Heart left ventricle (tissue), 16 donors: ENCODE measurements around the gene SNX1. TPM values are rescaled to one million over a fixed set of nuclear protein-coding genes. Genes with fewer than 3 reads are reported as not detected.

ENCODE experiments used
- ATAC-seq, 4 donors: fragments of 200-7000 bp; cut with Tn5 transposase; one replicate each; pipeline ENCODE4 v1.9.1; 2020 to 2022; ENCODE audit warnings: moderate library complexity in 4 of 4, mild to moderate bottlenecking in 3 of 4, moderate number of reproducible peaks in 1 of 4
- DNase-seq, 5 donors: peaks; one replicate each; pipeline ENCODE4 v3.0.0-alpha.2; 2020
- H3K27ac ChIP-seq, 12 donors: fragments of 200-600 bp; sonication (generic) in 4 of 12; one replicate each; pipeline versions ENCODE4 v1.5.0 to v1.8.0; 2016 to 2022; ENCODE audit warnings: mild to moderate bottlenecking in 2 of 12
- H3K27me3 ChIP-seq, 9 donors: fragments of 200-600 bp; sonication (generic) in 2 of 9; one replicate each; pipeline versions ENCODE4 v1.5.1 to v1.8.0; 2016 to 2022; ENCODE audit warnings: mild to moderate bottlenecking in 3 of 9
- H3K36me3 ChIP-seq, 9 donors: fragments of 200-600 bp; sonication (generic) in 2 of 9; one replicate each; pipeline versions ENCODE4 v1.5.0 to v1.8.0; 2018 to 2022; ENCODE audit warnings: mild to moderate bottlenecking in 2 of 9
- H3K4me1 ChIP-seq, 12 donors: fragments of 200-600 bp; sonication (generic) in 4 of 12; one replicate each; pipeline versions ENCODE4 v1.5.0 to v1.8.0; 2016 to 2022; ENCODE audit warnings: mild to moderate bottlenecking in 3 of 12
- H3K4me3 ChIP-seq, 12 donors: fragments of 200-600 bp; sonication (generic) in 4 of 12; one replicate each; pipeline versions ENCODE4 v1.5.0 to v1.8.0; 2017 to 2022; ENCODE audit warnings: mild to moderate bottlenecking in 9 of 12, moderate library complexity in 4 of 12
- H3K9me3 ChIP-seq, 12 donors: fragments of 200-600 bp; sonication (generic) in 4 of 12; one replicate each; pipeline versions ENCODE4 v1.5.0 to v1.8.0; 2016 to 2022; ENCODE audit warnings: mild to moderate bottlenecking in 1 of 12
- CTCF ChIP-seq, 12 donors: fragments of 200-600 bp; sonication (generic) in 4 of 12; IDR thresholded peaks; one replicate each; pipeline versions ENCODE4 v1.5.0 to v1.8.0; 2018 to 2022; ENCODE audit warnings: antibody characterized with exemption in 12 of 12, mild to moderate bottlenecking in 5 of 12
- POLR2A ChIP-seq, 2 donors: fragments of 450-650 bp; IDR thresholded peaks; one replicate each; pipeline ENCODE4 v1.6.1; 2017; ENCODE audit warnings: antibody characterized with exemption in 2 of 2, mild to moderate bottlenecking in 2 of 2, moderate library complexity in 2 of 2
- WGBS, 4 donors: extraction: QIAGEN DNeasy Blood & Tissue Kit in 2 of 4; methylation state at CpG; one replicate each; pipeline versions ENCODE4 v1.1.5 to v1.1.7; 2013 to 2018; 5-methylcytosine and 5-hydroxymethylcytosine counted together
- intact Hi-C, 10 donors: fragments of 100-400 bp; cut with DNase I; formaldehyde crosslinking; loops; one replicate each; pipeline versions ENCODE4 v1.11.1 to v1.14.2; 2022
- polyA plus RNA-seq, 2 donors: library from polyadenylated mRNA; stranded (reverse); fragments of 200-250 nt; gene quantifications; one replicate each; pipeline ENCODE4 v1.2.3, GENCODE V29; 2013
- total RNA-seq, 9 donors: library from RNA; depleted of rRNA in 2 of 9; stranded (reverse); fragments of >200 nt in 2 of 9; fragmentation: NEBNext Ultra II Directional in 3 of 9; extraction: Animal tissue kit (Norgen Biotek cat#: 25700) in 3 of 9; gene quantifications; one replicate each; pipeline versions ENCODE4 v1.1.0 to v1.2.4, GENCODE V29; 2016 to 2023
- donor health status: ischemic (EF 13 %, LVEDD 7.1; RV severe dilation, severe dysfunction).
- donor health status: healthy with polysubstance abuse.
- donor health status: DM: no; HTN: yes; CAD: no.
- donor health status: DM: no; HTN: no; CAD: no.
- donor health status: ischemic (EF 25% LVEDD 6.9; RV normal size, moderate dysfunction).
- donor health status: ischemic (EF 25% LVEDD 5.7; RV mildly dilated, moderate dysfunction).
- donor health status: healthy.
- donor health status: DM: yes; HTN: yes; CAD: no.
- donor health status: ischemic (EF 35%, LVEDD 5.7; RV mildly dilated, moderate dysfunction).
- donor health status: nonischemic (EF 11% LVEDD 7.7; RV severe dilation, severe dysfunction).
- donor health status: DM: yes; HTN: yes; CAD: no.
- donor health status: PGD.
- donor health status: ischemic (EF 29% LVEDD 5.4; RV normal size, mild dysfunction).
- donor health status: nonischemic (EF 23%, LVEDD 6.1; RV moderate dilation, normal function).

The SNX1 gene
- total and polyA plus RNA-seq, 11 donors, result 38.7 to 117 (median 76.3) TPM

- Histone ChIP-seq H3K4me3 (no peak overlapping the region), H3K27me3 (no peaks in the 10 kb centered on the region), H3K36me3 (peaks cover 1 to 100% (median 100%) of the 10 kb centered on the region in 9 donors), H3K4me1 (peaks cover 0 to 37% (median 8%) of the 10 kb centered on the region in 12 donors), H3K27ac (peak overlapping the region in 4 of 12 donors; percentile 20 to 51 (median 32)), H3K9me3 (no peaks in the 10 kb centered on the region)
- WGBS, 4 donors, result 79 to 88% (median 84%) methylated on average over 7 of the region's 7 CpGs
- no peak for TF ChIP-seq CTCF (IDR thresholded peaks at IDR 0.05)
- no peak for TF ChIP-seq POLR2A (IDR thresholded peaks at IDR 0.05)
- ATAC-seq (peak; percentile 46 to 62 (median 50)), DNase-seq (no peak)
- intact Hi-C loops, result no loop called here
Measured at GRCh38 chr15:64131547-64131946, 35.8 kb downstream of the SNX1 start.

GRCh38 chr15:64132217-64132616, 36.4 kb downstream of the SNX1 start:
- intact Hi-C loops, result no loop called here
- Histone ChIP-seq H3K4me3 (no peak overlapping the region), H3K27ac (peak overlapping the region in 6 of 12 donors; percentile 13 to 51 (median 28)), H3K27me3 (no peaks in the 10 kb centered on the region), H3K4me1 (peaks cover 0 to 37% (median 8%) of the 10 kb centered on the region in 12 donors), H3K36me3 (peaks cover 3 to 100% (median 100%) of the 10 kb centered on the region in 9 donors), H3K9me3 (no peaks in the 10 kb centered on the region)
- DNase-seq (peak in 2 of 5 donors; percentile 57 to 66), ATAC-seq (peak; percentile 44 to 64 (median 57))
- TF ChIP-seq POLR2A (IDR thresholded peaks at IDR 0.05) (no peak), CTCF (IDR thresholded peaks at IDR 0.05) (no peak)
- WGBS, 4 donors, result 47 to 74% (median 57%) methylated on average over 4 of the region's 4 CpGs

- no peaks in the 10 kb centered on the region for H3K9me3 ChIP-seq
- no peak overlapping the region for H3K4me3 ChIP-seq
- H3K36me3 ChIP-seq, result peaks cover 3 to 100% (median 100%) of the 10 kb centered on the region in 9 donors
- peaks cover 0 to 39% (median 8%) of the 10 kb centered on the region in 12 donors for H3K4me1 ChIP-seq
- TF ChIP-seq POLR2A (IDR thresholded peaks at IDR 0.05) (no peak), CTCF (IDR thresholded peaks at IDR 0.05) (no peak)
- no peak for DNase-seq
- WGBS, 4 donors, result 90 to 94% (median 92%) methylated on average over 10 of the region's 10 CpGs
- intact Hi-C loops, result no loop called here
- no peaks in the 10 kb centered on the region for H3K27me3 ChIP-seq
- H3K27ac ChIP-seq, result peak overlapping the region in 5 of 12 donors; percentile 15 to 51 (median 39)
- no peak for ATAC-seq
Measured at GRCh38 chr15:64133623-64134344, 38.0 kb downstream of the SNX1 start.

GRCh38 chr15:64134345-64134829, 38.6 kb downstream of the SNX1 start:
- no peak overlapping the region for H3K4me3 ChIP-seq
- H3K27me3 ChIP-seq, result no peaks in the 10 kb centered on the region
- H3K4me1 ChIP-seq, result peaks cover 0 to 39% (median 8%) of the 10 kb centered on the region in 12 donors
- peak in 3 of 4 donors; percentile 34 to 59 (median 46) for ATAC-seq
- no peaks in the 10 kb centered on the region for H3K9me3 ChIP-seq
- no peak for TF ChIP-seq POLR2A (IDR thresholded peaks at IDR 0.05)
- TF ChIP-seq CTCF (IDR thresholded peaks at IDR 0.05), result no peak
- peak overlapping the region in 4 of 12 donors; percentile 8 to 44 (median 27) for H3K27ac ChIP-seq
- DNase-seq, result peak in 3 of 5 donors; percentile 73 to 79 (median 77)
- H3K36me3 ChIP-seq, result peaks cover 3 to 96% (median 96%) of the 10 kb centered on the region in 9 donors
- intact Hi-C loops, result no loop called here
- WGBS, 4 donors, result 52 to 87% (median 65%) methylated on average over 8 to 9 of the region's 9 CpGs
